ENCODE measurements around the gene RABGAP1L.

GRCh38 chr1:174110053-174110452 is 49.3 kb upstream of the RABGAP1L start:
- no peak for TF ChIP-seq POLR2AphosphoS5 (IDR thresholded peaks at IDR 0.05)
- TF ChIP-seq, protein P1, sequence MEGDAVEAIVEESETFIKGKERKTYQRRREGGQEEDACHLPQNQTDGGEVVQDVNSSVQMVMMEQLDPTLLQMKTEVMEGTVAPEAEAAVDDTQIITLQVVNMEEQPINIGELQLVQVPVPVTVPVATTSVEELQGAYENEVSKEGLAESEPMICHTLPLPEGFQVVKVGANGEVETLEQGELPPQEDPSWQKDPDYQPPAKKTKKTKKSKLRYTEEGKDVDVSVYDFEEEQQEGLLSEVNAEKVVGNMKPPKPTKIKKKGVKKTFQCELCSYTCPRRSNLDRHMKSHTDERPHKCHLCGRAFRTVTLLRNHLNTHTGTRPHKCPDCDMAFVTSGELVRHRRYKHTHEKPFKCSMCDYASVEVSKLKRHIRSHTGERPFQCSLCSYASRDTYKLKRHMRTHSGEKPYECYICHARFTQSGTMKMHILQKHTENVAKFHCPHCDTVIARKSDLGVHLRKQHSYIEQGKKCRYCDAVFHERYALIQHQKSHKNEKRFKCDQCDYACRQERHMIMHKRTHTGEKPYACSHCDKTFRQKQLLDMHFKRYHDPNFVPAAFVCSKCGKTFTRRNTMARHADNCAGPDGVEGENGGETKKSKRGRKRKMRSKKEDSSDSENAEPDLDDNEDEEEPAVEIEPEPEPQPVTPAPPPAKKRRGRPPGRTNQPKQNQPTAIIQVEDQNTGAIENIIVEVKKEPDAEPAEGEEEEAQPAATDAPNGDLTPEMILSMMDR (IDR thresholded peaks at IDR 0.05), result no peak
- no peak for TF ChIP-seq EP300 (IDR thresholded peaks at IDR 0.05)
